Fibroblast of skin of left quadriceps (primary cell): ENCODE data around the gene SLC25A28.

ENCODE experiments used
- DNase-seq, 2 experiments: peaks; one replicate each; pipeline ENCODE4 v3.0.0-alpha.2; 2013; ENCODE audit warnings: low read depth in 2 of 2

Gene SLC25A28

DNA sequence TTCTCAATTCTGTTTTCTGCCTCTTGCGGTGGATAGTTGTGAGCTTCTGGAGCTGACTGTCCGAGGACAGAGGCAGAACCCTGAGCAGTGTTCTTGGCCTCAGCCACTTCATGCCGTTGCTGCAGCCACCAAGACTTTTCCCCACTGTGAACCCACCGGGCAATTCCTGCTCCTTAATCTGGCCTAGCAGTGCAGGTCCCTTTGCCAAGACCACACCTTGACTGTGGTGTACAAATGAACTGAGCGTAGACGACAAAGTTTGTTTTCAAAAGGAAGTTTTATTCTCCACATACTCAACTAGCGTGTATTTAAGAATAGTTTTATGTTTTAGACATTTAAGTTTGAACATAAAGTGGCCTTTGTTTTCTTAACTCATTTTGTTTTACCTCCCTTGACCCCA lies 29.4 kb downstream of the SLC25A28 start:
- no peak for DNase-seq

GRCh38 chr10:99583687-99584086 lies 36.6 kb downstream of the SLC25A28 start:
- DNase-seq: no peak

DNA sequence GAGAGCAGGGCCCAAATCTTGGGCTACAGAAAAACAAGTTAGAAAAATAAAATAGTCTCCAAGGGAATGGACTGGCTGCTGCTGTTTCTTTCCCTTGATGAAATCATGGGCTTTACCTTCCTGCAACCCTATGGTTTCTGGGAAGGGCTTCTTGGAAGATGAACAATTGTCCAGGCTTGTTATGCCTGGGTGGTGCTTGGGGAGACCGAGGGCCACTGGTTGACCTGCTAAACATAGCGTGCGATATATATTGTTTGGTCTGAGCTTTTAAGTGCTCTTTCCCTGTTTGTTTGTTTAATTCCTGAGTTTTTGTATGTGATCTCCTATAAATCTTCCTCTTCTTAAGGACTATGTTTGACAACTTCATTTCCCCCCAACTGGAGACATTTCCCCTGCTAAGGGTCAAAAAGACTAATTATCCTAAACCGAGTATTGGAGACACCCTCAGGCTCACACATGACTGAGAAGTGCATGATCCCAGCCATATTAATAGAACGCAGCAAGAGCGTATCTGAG lies 37.9 kb downstream of the SLC25A28 start:
- DNase-seq: no peak

DNA sequence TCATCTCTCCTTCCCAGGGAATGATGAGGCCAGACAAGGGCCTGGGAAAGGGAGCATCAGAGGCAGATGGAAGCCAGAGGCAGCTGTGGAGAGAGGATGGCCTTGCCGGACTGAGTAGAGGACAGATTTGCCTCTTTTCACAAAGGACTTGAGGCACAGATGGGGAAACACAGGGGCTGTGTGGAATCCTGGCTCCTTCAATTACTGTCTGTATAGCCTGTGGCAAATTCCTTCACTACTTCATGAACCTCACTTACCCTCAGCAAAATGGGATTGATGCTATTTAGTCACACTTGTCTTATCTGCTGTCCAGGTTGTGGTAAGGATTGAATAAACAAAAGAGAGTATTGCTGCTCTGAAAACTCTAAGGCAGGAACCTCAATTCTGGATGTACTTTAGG lies 40.3 kb downstream of the SLC25A28 start:
- no peak for DNase-seq

- no peak for DNase-seq
Measured at GRCh38 chr10:99573790-99574189, 46.4 kb downstream of the SLC25A28 start.

GRCh38 chr10:99571816-99572215 lies 48.4 kb downstream of the SLC25A28 start:
- no peak for DNase-seq

- DNase-seq: no peak
Measured at GRCh38 chr10:99569961-99570360, 50.3 kb downstream of the SLC25A28 start.

DNA sequence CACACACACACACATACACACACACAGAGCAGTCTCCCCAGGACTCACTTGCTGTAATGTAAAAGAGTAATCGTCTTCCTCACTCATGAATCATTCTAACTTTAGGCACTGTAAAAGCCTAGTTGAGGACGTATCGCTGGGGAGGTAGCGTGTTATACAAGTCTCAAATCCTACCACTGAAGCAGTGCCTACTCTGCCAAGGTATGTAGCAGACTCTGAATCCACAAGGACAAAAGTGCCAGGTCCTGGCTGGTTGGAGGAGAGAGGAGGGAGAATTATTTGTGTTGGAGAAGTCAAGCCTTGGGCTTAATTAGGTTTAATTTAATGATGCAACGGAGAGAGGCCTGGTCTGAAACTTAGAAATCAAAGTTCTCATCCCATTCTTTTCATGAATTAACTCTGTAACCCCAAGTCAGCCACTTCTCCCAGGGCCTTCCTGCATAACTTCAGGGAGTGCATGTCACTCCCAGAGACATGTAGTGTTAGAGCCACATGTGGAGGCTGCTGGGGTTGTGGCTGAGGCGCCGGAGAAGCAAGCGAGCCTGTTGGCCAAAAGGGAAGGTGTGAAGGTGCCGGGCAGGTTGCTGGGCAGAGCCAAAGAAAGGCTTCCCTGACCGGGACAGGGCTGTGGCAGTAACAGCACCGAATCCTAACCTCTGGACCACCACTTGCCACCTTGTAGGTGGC lies 50.8 kb downstream of the SLC25A28 start:
- no peak for DNase-seq

- no peak for DNase-seq
Measured at GRCh38 chr10:99565166-99565565, 55.1 kb downstream of the SLC25A28 start.

DNA sequence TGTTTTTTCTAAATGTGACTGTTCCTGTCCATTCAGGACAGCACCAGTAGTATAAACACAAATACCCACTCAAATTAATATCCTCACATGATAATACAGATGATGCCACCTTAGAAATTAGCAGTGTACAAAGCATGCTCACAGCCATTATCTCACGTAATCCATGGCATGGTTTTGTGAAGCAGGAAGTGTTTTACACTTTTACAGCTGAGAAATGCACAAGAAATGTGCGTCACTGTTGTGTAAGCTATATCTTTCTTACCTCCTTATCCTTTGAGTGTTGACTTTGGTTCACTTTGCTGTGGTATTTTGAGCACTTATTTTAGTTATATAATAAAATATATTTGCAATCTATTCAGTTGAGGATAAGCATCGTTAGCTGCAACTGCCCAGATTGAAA lies 55.9 kb downstream of the SLC25A28 start:
- DNase-seq: no peak

DNA sequence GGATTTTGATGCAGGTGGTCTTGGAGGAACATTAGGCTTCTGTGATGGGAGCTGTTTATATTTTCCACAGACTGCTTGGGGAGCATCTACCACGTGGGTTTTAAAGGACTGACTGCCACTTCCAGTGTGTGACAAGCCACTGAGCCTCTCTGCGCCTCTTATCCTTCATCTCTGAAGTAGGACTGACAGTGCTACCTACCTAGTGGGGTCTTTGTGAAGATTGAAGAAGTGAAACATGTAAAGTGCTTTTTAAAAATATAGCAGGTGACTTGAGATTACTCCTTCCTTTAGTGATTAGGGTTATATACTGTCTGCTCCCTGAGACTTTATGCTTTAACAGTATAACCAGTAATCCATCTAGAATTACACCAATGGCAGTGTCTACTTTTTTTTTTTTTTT lies 57.6 kb downstream of the SLC25A28 start:
- DNase-seq: no peak
